H1 (cell line): ENCODE results near the gene GDI2. TPM values are rescaled to one million over a fixed set of nuclear protein-coding genes. Genes with fewer than 3 reads are reported as not detected.

ENCODE experiments used
- CBX8 ChIP-seq: fragments of 300-800, 300-1000 bp; sonication (generic); IDR thresholded peaks from 2 replicates; pipeline ENCODE4 v1.7.1; 2016; ENCODE audit warnings: low read depth, low read length, borderline replicate concordance
- FOSL1 ChIP-seq: IDR thresholded peaks from 2 replicates; pipeline ENCODE4 v1.6.1; 2011; ENCODE audit warnings: mild to moderate bottlenecking, low read depth, low read length, moderate library complexity; ENCODE audit not compliant: insufficient read depth
- GTF2F1 ChIP-seq: IDR thresholded peaks from 2 replicates; pipeline ENCODE4 v1.6.1; 2012; ENCODE audit warnings: low read depth, low read length, improper control_type of control experiment, borderline replicate concordance
- JUND ChIP-seq: IDR thresholded peaks from 2 replicates; pipeline ENCODE4 v1.6.1; 2011; ENCODE audit warnings: mild to moderate bottlenecking, improper control_type of control experiment, low read length
- RAD21 ChIP-seq, 2 experiments: IDR thresholded peaks in 1 of 2; conservative IDR thresholded peaks in 1 of 2; 2 replicates each; pipeline ENCODE4 v1.6.1; 2011; ENCODE audit warnings: low read depth in 2 of 2, low read length in 2 of 2, improper control_type of control experiment in 1 of 2, inconsistent platforms in 1 of 2, mild to moderate bottlenecking in 1 of 2, moderate library complexity in 1 of 2
- RNF2 ChIP-seq: fragments of 200-900, 300-1000 bp; sonication (generic); IDR thresholded peaks from 2 replicates; pipeline ENCODE4 v1.7.1; 2016; ENCODE audit warnings: borderline replicate concordance, low read depth, mild to moderate bottlenecking, antibody characterized with exemption, low read length; ENCODE audit not compliant: poor library complexity, severe bottlenecking; ENCODE audit errors: missing control alignments
- USF2 ChIP-seq: IDR thresholded peaks from 2 replicates; pipeline ENCODE4 v1.6.1; 2011; ENCODE audit warnings: low read length, improper control_type of control experiment
- polyA plus RNA-seq, 7 experiments: library from polyadenylated mRNA; depleted of rRNA in 3 of 7; stranded (reverse) in 5 of 7; unstranded in 2 of 7; fragments of >200 nt in 5 of 7; fragments of 200-250 nt in 2 of 7; gene quantifications; 1 replicate in 5 of 7; 2 replicates in 1 of 7; 4 replicates in 1 of 7; pipeline versions ENCODE4 v1.2.1 to v1.2.3, GENCODE V29; 2011 to 2013; ENCODE audit warnings: missing spikeins in 2 of 7, mixed read lengths in 2 of 7
- total RNA-seq: library from RNA; stranded (reverse); fragmentation: NEBNext Ultra II Directional; extraction: Animal tissue kit (Norgen Biotek cat#: 25700); gene quantifications from 2 replicates; pipeline ENCODE4 v1.2.1, GENCODE V29; 2021
- TF ChIP-seq, protein P1 (sequence below): fragments of 300-600 bp; sonication (generic); IDR thresholded peaks from 2 replicates; pipeline ENCODE4 v1.7.1; 2012; ENCODE audit warnings: low read length, moderate library complexity, mild to moderate bottlenecking, inconsistent platforms; ENCODE audit not compliant: insufficient replicate concordance

Gene GDI2
- total and polyA plus RNA-seq, 2 of the 8 experiments (the other 6 are each of a cell fraction or from before 2014, with no cell fraction given) = 168 to 385 TPM

GRCh38 chr10:5761220-5761619, 52.0 kb downstream of the GDI2 start (continued):
- TF ChIP-seq, protein P1, sequence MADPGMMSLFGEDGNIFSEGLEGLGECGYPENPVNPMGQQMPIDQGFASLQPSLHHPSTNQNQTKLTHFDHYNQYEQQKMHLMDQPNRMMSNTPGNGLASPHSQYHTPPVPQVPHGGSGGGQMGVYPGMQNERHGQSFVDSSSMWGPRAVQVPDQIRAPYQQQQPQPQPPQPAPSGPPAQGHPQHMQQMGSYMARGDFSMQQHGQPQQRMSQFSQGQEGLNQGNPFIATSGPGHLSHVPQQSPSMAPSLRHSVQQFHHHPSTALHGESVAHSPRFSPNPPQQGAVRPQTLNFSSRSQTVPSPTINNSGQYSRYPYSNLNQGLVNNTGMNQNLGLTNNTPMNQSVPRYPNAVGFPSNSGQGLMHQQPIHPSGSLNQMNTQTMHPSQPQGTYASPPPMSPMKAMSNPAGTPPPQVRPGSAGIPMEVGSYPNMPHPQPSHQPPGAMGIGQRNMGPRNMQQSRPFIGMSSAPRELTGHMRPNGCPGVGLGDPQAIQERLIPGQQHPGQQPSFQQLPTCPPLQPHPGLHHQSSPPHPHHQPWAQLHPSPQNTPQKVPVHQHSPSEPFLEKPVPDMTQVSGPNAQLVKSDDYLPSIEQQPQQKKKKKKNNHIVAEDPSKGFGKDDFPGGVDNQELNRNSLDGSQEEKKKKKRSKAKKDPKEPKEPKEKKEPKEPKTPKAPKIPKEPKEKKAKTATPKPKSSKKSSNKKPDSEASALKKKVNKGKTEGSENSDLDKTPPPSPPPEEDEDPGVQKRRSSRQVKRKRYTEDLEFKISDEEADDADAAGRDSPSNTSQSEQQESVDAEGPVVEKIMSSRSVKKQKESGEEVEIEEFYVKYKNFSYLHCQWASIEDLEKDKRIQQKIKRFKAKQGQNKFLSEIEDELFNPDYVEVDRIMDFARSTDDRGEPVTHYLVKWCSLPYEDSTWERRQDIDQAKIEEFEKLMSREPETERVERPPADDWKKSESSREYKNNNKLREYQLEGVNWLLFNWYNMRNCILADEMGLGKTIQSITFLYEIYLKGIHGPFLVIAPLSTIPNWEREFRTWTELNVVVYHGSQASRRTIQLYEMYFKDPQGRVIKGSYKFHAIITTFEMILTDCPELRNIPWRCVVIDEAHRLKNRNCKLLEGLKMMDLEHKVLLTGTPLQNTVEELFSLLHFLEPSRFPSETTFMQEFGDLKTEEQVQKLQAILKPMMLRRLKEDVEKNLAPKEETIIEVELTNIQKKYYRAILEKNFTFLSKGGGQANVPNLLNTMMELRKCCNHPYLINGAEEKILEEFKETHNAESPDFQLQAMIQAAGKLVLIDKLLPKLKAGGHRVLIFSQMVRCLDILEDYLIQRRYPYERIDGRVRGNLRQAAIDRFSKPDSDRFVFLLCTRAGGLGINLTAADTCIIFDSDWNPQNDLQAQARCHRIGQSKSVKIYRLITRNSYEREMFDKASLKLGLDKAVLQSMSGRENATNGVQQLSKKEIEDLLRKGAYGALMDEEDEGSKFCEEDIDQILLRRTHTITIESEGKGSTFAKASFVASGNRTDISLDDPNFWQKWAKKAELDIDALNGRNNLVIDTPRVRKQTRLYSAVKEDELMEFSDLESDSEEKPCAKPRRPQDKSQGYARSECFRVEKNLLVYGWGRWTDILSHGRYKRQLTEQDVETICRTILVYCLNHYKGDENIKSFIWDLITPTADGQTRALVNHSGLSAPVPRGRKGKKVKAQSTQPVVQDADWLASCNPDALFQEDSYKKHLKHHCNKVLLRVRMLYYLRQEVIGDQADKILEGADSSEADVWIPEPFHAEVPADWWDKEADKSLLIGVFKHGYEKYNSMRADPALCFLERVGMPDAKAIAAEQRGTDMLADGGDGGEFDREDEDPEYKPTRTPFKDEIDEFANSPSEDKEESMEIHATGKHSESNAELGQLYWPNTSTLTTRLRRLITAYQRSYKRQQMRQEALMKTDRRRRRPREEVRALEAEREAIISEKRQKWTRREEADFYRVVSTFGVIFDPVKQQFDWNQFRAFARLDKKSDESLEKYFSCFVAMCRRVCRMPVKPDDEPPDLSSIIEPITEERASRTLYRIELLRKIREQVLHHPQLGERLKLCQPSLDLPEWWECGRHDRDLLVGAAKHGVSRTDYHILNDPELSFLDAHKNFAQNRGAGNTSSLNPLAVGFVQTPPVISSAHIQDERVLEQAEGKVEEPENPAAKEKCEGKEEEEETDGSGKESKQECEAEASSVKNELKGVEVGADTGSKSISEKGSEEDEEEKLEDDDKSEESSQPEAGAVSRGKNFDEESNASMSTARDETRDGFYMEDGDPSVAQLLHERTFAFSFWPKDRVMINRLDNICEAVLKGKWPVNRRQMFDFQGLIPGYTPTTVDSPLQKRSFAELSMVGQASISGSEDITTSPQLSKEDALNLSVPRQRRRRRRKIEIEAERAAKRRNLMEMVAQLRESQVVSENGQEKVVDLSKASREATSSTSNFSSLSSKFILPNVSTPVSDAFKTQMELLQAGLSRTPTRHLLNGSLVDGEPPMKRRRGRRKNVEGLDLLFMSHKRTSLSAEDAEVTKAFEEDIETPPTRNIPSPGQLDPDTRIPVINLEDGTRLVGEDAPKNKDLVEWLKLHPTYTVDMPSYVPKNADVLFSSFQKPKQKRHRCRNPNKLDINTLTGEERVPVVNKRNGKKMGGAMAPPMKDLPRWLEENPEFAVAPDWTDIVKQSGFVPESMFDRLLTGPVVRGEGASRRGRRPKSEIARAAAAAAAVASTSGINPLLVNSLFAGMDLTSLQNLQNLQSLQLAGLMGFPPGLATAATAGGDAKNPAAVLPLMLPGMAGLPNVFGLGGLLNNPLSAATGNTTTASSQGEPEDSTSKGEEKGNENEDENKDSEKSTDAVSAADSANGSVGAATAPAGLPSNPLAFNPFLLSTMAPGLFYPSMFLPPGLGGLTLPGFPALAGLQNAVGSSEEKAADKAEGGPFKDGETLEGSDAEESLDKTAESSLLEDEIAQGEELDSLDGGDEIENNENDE = no peak
- TF ChIP-seq JUND (no peak), RNF2 (no peak), GTF2F1 (no peak), FOSL1 (no peak), USF2 (no peak), CBX8 (no peak), RAD21 (IDR thresholded peaks at IDR 0.05 in 1 of 2, conservative IDR thresholded peaks at IDR 0.05 in 1 of 2; ENCODE audit: low read depth in 2 of 2, low read length in 2 of 2) (no peak)
